Motor neuron (in vitro differentiated cells): ENCODE results near the gene RANBP2. TPM values are rescaled to one million over a fixed set of nuclear protein-coding genes. Genes with fewer than 3 reads are reported as not detected.
A peak's percentile ranks its signal among the peaks of the same experiment; 100 is the strongest.

ENCODE experiments used
- ATAC-seq, 8 experiments: fragments of 200-7000 bp; cut with Tn5 transposase; replicated peaks in 6 of 8; 2 replicates each; pipeline ENCODE4 v1.8.0; 2021; ENCODE audit warnings: mild to moderate bottlenecking in 8 of 8, moderate library complexity in 8 of 8
- H3K27ac ChIP-seq, 2 donors: fragments of 250-450 bp; sonication (Bioruptor Pico); 2 replicates each; pipeline ENCODE4 v1.9.0; 2021; ENCODE audit warnings: antibody characterized with exemption in 2 of 2, mild to moderate bottlenecking in 2 of 2, moderate library complexity in 1 of 2
- H3K4me1 ChIP-seq, 2 donors: fragments of 250-450 bp; sonication (Bioruptor Pico); replicated peaks in 1 of 2; 2 replicates each; pipeline ENCODE4 v1.6.1; 2021; ENCODE audit warnings: antibody characterized with exemption in 2 of 2, mild to moderate bottlenecking in 2 of 2, moderate library complexity in 1 of 2
- H3K4me3 ChIP-seq, 5 donors: fragments of 250-450 bp; sonication (Bioruptor Pico); 2 replicates each; pipeline ENCODE4 v1.9.0; 2021; ENCODE audit warnings: antibody characterized with exemption in 5 of 5, mild to moderate bottlenecking in 5 of 5, moderate library complexity in 4 of 5
- WGBS, 10 experiments: fragments of 450-650 bp; shearing (Covaris generic); methylation state at CpG; one replicate each; pipeline ENCODE4 v1.0.0; 2022; 5-methylcytosine and 5-hydroxymethylcytosine counted together
- in situ Hi-C, 9 experiments: fragments of 400-800 bp; cut with MboI; loops; one replicate each; pipeline ENCODE4 v1.15.0; 2021; ENCODE audit warnings: low sequenced_read_pairs in 9 of 9, low pct_unique_long_range_greater_than_20kb in 2 of 9; ENCODE audit not compliant: unreplicated experiment in 9 of 9
- total RNA-seq, 8 experiments: library from RNA; unstranded; fragments of 300-600 nt; gene quantifications; 2 replicates each; pipeline versions ENCODE4 v1.2.3 to v1.2.4, GENCODE V29; 2022

Gene RANBP2
- total RNA-seq, 8 experiments from 2014 or later, result 45.3 to 87.3 (median 63.9) TPM

DNA sequence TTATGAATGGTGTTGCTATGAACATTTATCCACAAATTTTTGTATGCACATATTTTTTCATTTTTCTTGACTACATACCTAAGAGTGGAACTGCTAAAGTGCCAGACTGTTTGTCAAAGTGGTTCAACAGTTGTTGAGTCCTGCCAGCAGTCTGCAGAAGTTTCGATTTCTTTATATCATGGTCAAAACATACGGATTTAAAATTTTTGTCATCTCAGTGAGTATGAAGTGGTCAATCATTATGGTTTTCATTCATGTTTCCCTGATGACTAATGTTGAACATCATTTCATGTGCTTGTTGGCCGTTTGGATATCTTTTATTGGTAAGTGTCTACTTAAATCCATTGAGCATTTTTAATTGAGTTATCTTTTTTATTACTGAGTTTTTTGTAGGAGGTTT is 106.5 kb downstream of the RANBP2 start:
- no peak overlapping the region for H3K4me3 ChIP-seq
- H3K27ac ChIP-seq, result no peak overlapping the region
- no peak for ATAC-seq
- no peaks in the 10 kb centered on the region for H3K4me1 ChIP-seq
- in situ Hi-C loops, result no loop called here
- 78 to 100% (median 96%) methylated on average over 1 to 3 of the region's 3 CpGs for WGBS, 10 experiments

GRCh38 chr2:108829578-108830310 is 110.5 kb downstream of the RANBP2 start:
- 42 to 100% (median 88%) methylated on average over 1 to 3 of the region's 4 CpGs; no CpG with 5 or more reads in 1 of the 10 experiments for WGBS, 10 experiments
- Histone ChIP-seq H3K4me1 (no peaks in the 10 kb centered on the region), H3K27ac (no peak overlapping the region), H3K4me3 (no peak overlapping the region)
- peak in 2 of 8 experiments; percentile 17 to 95 for ATAC-seq
- in situ Hi-C loops, result no loop called here

- Histone ChIP-seq H3K4me3 (no peak overlapping the region), H3K4me1 (no peaks in the 10 kb centered on the region), H3K27ac (no peak overlapping the region)
- no peak for ATAC-seq
- in situ Hi-C loops, result no loop called here
Measured at GRCh38 chr2:108833219-108833618, 113.9 kb downstream of the RANBP2 start.

- in situ Hi-C loops, result no loop called here
- H3K4me3 ChIP-seq, result no peak overlapping the region
- 93 to 100% (median 100%) methylated on average over 1 to 3 of the region's 3 CpGs for WGBS, 10 experiments
- H3K27ac ChIP-seq, result no peak overlapping the region
- no peak for ATAC-seq
- H3K4me1 ChIP-seq, result no peaks in the 10 kb centered on the region
Measured at GRCh38 chr2:108834620-108835019, 115.3 kb downstream of the RANBP2 start.

DNA sequence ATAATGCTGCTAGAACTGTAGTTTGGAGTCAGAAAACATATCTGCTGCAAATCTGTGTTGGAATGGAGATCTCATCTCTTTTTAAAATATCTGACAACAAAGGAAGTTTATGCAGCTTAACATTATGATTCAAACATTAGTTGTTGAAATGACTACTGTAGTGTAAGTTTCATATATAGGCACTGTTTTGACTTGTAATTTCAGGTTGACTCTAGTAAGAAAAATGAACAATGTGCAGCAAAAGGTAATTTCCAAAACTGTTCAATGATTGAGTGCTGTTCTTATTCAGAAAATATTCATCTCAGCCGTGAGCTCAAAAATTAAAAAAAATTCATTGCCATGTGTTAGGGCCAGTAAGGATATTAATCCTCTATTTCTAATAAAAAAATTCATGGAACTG is 115.8 kb downstream of the RANBP2 start:
- no peak overlapping the region for H3K4me3 ChIP-seq
- in situ Hi-C loops, result no loop called here
- H3K27ac ChIP-seq, result no peak overlapping the region
- H3K4me1 ChIP-seq, result no peaks in the 10 kb centered on the region
- no peak for ATAC-seq
- WGBS, 10 experiments, result 90 to 100% (median 100%) methylated on average over 1 of the region's 1 CpG; no CpG with 5 or more reads in 3 of the 10 experiments

Other genes with a start within 250 kb of the RANBP2 start
- gene LIMS1, start 185.0 kb upstream of the RANBP2 start, total RNA-seq, result 10 to 100 TPM in 6 of 8 experiments, 1 to 10 TPM in 2; 8.5 to 38.3 (median 20.7) TPM
- gene CCDC138, start 67.3 kb downstream of the RANBP2 start, total RNA-seq, result 10 to 100 TPM in 7 of 8 experiments, 1 to 10 TPM in 1; 1.5 to 30.6 (median 14.4) TPM